NT2/D1 (cell line): ENCODE results near the gene U2AF2.

Source experiments
- YY1 ChIP-seq: IDR thresholded peaks from 2 replicates; pipeline ENCODE4 v1.6.1; 2011; ENCODE audit not compliant: insufficient read length, insufficient read depth
- ZNF274 ChIP-seq: IDR thresholded peaks from 2 replicates; pipeline ENCODE4 v1.6.1; 2011; ENCODE audit warnings: mild to moderate bottlenecking, low read depth, low read length

DNA sequence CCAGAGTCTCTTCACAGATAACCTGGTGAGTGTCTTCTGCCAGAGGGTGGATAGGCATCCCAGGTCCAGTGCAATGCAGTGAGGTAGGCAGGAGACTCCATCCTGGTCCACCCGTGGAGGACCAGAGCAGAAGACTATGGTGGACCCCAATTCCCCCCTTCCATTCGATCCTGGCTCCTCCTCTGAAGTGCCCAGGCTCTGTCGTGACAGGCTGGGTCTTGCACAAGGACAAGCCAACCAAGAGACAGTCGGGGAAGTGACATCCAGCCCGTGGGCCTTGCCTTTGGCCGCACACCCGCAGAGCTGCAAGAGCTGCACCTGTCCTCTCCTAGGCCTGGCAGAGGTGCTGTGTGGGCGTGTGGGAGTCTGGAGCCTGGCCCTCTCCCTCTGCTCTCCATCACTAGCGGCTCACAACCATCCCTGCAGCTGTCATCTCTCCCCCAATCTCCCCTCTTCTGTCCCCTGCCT, 33.6 kb upstream of the U2AF2 start:
- TF ChIP-seq YY1 (no peak), ZNF274 (no peak)
